GM06990 (cell line): ENCODE results near the gene LEFTY2.

Experiments used
- DNase-seq: peaks from one replicate; pipeline ENCODE4 v3.0.0-alpha.2; 2011; ENCODE audit not compliant: insufficient read length; ENCODE audit errors: extremely low read depth
- H3K27me3 ChIP-seq: replicated peaks from 2 replicates; pipeline ENCODE4 v1.6.0; 2011; ENCODE audit warnings: low read length; ENCODE audit not compliant: control insufficient read depth, insufficient read depth
- H3K36me3 ChIP-seq: 2 replicates; pipeline ENCODE4 v1.5.1; 2011; ENCODE audit warnings: low read length; ENCODE audit not compliant: control insufficient read depth, insufficient read depth
- H3K4me3 ChIP-seq: replicated peaks from 2 replicates; pipeline ENCODE4 v1.5.1; 2011; ENCODE audit warnings: low read depth, mild to moderate bottlenecking, control low read depth, low read length
- TF ChIP-seq, protein P1 (sequence below): IDR thresholded peaks from 2 replicates; pipeline ENCODE4 v1.5.1; 2011; ENCODE audit warnings: low read length, control low read depth, mild to moderate bottlenecking, inconsistent platforms; ENCODE audit not compliant: insufficient read depth, poor library complexity, severe bottlenecking

The LEFTY2 gene, protein sequence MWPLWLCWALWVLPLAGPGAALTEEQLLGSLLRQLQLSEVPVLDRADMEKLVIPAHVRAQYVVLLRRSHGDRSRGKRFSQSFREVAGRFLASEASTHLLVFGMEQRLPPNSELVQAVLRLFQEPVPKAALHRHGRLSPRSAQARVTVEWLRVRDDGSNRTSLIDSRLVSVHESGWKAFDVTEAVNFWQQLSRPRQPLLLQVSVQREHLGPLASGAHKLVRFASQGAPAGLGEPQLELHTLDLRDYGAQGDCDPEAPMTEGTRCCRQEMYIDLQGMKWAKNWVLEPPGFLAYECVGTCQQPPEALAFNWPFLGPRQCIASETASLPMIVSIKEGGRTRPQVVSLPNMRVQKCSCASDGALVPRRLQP

DNA sequence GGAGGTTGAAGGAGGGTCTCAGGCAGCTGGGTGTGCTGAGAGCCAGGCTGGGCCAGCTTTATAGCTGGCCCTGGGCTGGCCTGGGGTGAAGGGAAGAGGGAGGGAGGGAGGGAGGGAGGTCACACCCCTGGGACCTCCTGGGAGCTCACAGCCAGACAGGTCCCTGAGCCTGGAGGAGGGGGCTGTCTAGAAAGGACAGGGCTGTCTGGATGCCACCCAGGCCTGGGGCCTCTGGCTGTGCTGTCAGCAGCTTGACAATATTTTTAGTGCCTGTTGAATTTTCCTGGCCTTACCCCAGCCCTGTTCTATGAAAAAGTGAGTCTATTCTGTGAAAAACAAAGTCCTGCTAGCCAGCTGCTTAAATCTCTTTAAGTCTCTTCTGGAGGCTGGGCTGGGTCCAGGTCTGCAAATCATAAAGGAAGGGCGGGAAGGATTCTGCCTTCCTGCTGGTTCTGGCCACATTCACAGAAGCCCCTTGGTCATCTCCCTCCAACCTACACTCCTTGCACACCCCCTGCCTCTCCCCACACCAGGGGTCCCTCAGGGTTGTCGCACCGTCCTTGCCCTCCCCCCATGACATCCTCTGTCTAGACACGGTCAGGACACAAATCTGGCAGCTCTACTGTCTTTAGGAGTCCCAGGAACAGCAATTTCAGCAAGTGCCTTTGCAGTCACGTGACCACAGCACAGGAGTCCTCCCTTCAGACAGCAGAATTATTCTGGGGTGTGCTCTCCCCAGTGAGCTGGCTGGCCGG, at the start of gene LEFTY2:
LEFTY2 (minus strand) TSS at position 34 of the 755 bp plus-strand sequence. CDS start 80 bp downstream, outside the sequence.
- no peak for DNase-seq
- H3K27me3 ChIP-seq: no peaks in the 10 kb centered on the region
- H3K4me3 ChIP-seq: no peak within 1 kb of the TSS
- TF ChIP-seq, protein P1, sequence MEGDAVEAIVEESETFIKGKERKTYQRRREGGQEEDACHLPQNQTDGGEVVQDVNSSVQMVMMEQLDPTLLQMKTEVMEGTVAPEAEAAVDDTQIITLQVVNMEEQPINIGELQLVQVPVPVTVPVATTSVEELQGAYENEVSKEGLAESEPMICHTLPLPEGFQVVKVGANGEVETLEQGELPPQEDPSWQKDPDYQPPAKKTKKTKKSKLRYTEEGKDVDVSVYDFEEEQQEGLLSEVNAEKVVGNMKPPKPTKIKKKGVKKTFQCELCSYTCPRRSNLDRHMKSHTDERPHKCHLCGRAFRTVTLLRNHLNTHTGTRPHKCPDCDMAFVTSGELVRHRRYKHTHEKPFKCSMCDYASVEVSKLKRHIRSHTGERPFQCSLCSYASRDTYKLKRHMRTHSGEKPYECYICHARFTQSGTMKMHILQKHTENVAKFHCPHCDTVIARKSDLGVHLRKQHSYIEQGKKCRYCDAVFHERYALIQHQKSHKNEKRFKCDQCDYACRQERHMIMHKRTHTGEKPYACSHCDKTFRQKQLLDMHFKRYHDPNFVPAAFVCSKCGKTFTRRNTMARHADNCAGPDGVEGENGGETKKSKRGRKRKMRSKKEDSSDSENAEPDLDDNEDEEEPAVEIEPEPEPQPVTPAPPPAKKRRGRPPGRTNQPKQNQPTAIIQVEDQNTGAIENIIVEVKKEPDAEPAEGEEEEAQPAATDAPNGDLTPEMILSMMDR: no peak
- no peaks in the 10 kb centered on the region for H3K36me3 ChIP-seq

DNA sequence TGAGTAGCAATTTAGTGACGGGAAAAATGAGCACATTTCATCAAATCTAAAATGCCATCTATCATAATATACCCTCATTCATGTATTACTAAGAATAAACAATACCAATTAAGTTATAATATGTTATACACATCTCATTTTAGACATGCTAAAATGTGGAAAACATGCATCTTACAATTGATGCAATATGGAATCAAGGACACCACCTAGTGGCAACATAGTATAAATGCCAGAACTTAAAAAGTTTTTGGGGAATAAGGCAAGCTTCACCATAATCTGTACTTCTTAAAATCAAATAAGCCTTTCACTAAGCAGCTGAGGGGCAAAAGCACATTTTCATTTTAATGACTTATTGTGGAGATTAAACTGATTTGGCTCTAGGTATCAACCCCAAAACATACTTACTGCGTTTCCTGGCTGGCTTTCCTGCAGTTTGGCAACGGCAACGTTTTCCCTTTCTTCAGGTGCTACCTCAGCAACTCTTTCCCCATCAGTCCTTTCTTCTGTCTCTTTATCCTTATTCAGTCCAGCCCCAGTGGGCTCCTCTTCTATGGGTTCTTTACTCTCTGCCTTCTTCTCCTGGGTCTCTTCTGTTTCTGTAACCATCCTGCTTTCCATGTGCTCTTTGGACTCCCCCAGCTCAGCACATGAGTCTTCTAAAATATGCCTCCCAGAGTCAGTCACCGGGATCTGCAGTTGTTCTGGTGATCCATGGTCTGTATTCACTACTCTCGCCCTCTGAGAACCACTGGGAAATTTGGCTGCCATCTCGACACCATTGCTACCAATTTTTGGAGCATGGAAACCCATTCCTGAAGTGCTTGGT, 46.7 kb upstream of the LEFTY2 start:
- TF ChIP-seq, protein P1: peak; percentile 61
- no peaks in the 10 kb centered on the region for H3K27me3 ChIP-seq
- peaks cover 8% of the 10 kb centered on the region for H3K36me3 ChIP-seq
- H3K4me3 ChIP-seq: no peak overlapping the region
- no peak for DNase-seq

DNA sequence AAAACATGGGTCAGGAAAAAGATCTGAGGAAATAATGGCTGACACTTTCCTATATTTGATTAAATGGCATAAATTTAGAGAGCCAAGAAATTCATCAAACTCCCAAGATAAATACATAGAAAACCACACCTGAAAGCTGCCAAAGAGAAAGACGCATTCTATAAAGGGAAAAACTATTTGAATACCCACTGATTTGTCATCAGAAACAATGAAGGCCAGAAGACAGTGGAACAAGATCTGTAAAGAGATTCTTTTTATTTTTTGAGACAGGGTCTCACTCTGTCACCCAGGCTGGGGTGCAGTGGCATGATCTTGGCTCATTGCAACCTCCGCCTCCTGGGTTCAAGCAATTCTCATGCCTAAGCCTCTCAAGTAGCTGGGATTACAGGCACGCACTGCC, 40.7 kb upstream of the LEFTY2 start:
- H3K4me3 ChIP-seq: no peak overlapping the region
- DNase-seq: no peak
- no peaks in the 10 kb centered on the region for H3K27me3 ChIP-seq
- peaks cover 10% of the 10 kb centered on the region for H3K36me3 ChIP-seq
- TF ChIP-seq, protein P1: no peak

DNA sequence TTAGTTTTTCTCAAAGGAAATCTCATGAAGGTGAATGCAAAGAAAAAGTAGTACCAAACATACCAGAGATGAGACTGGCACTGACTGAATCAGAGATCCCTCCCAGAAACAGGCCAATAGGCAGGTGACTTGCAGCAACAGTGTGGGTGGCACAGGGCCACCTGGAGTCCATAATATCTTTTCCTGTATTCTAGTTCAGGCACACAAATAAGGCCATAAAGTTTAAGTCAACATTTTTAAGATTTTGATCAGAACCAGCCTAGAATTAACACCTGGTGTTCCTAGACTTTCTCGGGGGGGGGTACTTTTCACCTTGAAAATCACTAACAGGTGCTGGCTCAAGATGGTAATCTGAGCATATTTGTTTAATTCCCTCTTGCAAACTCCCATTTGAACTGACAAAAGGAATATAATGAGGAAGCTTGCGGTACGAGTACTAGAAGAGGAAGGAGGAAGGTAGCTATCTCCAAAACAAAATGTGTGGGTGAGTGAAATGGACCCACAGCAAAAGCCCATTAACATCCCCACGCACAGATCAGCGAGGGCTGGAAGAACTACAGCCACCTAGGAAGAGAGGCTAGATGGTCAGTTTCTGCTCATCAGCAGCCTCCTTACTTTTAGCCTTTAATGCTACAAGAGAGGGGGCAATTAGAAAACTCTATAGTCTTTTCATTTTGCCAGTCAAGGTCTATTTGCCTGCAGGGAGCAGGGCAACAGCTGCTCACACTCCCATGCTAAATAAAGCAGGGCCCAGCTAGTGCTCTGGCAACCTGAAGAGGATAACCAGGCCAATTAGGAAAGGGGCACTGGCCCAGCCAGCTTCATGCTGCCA, 39.2 kb upstream of the LEFTY2 start:
- Histone ChIP-seq H3K4me3 (no peak overlapping the region), H3K27me3 (no peaks in the 10 kb centered on the region), H3K36me3 (peaks cover 10% of the 10 kb centered on the region)
- DNase-seq: no peak
- TF ChIP-seq, protein P1: no peak

DNA sequence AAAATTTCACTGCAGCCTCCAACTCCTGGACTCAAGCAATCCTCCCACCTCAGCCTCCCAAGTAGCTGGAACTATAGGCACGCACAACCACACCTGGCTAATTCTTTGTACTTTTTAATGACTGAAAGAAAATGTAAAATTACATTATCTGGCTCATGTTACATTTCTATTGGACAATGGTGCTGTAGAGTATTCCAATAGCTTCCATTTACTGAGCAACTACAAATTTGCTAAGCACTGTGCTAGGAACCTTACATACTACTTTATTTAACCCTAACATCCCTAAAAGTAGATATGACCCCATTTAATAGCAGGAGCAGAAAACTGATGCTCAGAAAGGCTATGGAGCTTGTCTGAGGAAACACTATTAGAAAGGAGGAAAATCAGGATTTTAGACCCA, 38.4 kb upstream of the LEFTY2 start:
- H3K4me3 ChIP-seq: no peak overlapping the region
- H3K27me3 ChIP-seq: no peaks in the 10 kb centered on the region
- TF ChIP-seq, protein P1: no peak
- H3K36me3 ChIP-seq: peaks cover 10% of the 10 kb centered on the region
- no peak for DNase-seq
